Breast epithelium (tissue), 4 donors: Measurements from ENCODE around the gene TUBB4B. TPM values are rescaled to one million over a fixed set of nuclear protein-coding genes. Genes with fewer than 3 reads are reported as not detected.

Experiments used
- DNase-seq, 2 donors: peaks; one replicate each; pipeline ENCODE4 v3.0.0-alpha.2; 2019; ENCODE audit warnings: low spot score in 2 of 2
- H3K27ac ChIP-seq, 2 donors: fragments of 200-600 bp; sonication (generic) in 1 of 2; one replicate each; pipeline ENCODE4 v1.5.1; 2016 to 2019; ENCODE audit warnings: mild to moderate bottlenecking in 1 of 2
- H3K27me3 ChIP-seq, 2 donors: fragments of 200-600 bp; sonication (generic) in 1 of 2; one replicate each; pipeline versions ENCODE4 v1.5.1 to v1.6.0; 2017 to 2019; ENCODE audit warnings: control low read depth in 1 of 2, mild to moderate bottlenecking in 1 of 2
- H3K36me3 ChIP-seq: fragments of 200-600 bp; one replicate; pipeline ENCODE4 v1.5.1; 2019
- H3K4me1 ChIP-seq, 2 donors: fragments of 200-600 bp; sonication (generic); one replicate each; pipeline ENCODE4 v1.5.1; 2016 to 2019; ENCODE audit warnings: control low read depth in 1 of 2
- H3K4me3 ChIP-seq, 3 donors: fragments of 200-600 bp; sonication (generic); 1 replicate in 2 of 3; 2 replicates in 1 of 3; pipeline ENCODE4 v1.5.1; 2016 to 2019; ENCODE audit warnings: mild to moderate bottlenecking in 3 of 3, moderate library complexity in 2 of 3
- H3K9me3 ChIP-seq, 2 donors: fragments of 200-600 bp; sonication (generic) in 1 of 2; one replicate each; pipeline ENCODE4 v1.5.1; 2016 to 2019; ENCODE audit warnings: control low read depth in 1 of 2
- CTCF ChIP-seq, 3 donors: fragments of 450-650 bp; IDR thresholded peaks; one replicate each; pipeline ENCODE4 v1.5.1; 2016 to 2017; ENCODE audit warnings: antibody characterized with exemption in 3 of 3, mild to moderate bottlenecking in 3 of 3, moderate library complexity in 3 of 3
- POLR2A ChIP-seq: fragments of 450-650 bp; IDR thresholded peaks from one replicate; pipeline ENCODE4 v1.6.1; 2016; ENCODE audit warnings: antibody characterized with exemption, mild to moderate bottlenecking, moderate library complexity
- POLR2AphosphoS5 ChIP-seq, 3 donors: sonication (generic); formaldehyde crosslinking; IDR thresholded peaks; one replicate each; pipeline ENCODE4 v1.6.1; 2017; ENCODE audit warnings: antibody characterized with exemption in 3 of 3
- intact Hi-C: fragments of 100-400 bp; cut with DNase I; formaldehyde crosslinking; loops from one replicate; pipeline ENCODE4 v1.15.1; 2023; ENCODE audit warnings: low total_unique reads
- total RNA-seq, 3 donors: library from RNA; depleted of rRNA; stranded (reverse); fragments of >200 nt; gene quantifications; one replicate each; pipeline ENCODE4 v1.1.0, GENCODE V29; 2016

The TUBB4B gene
- total RNA-seq, 3 donors from 2014 or later, result 112 to 188 (median 183) TPM

GRCh38 chr9:137219757-137220316 is 21.2 kb upstream of the TUBB4B start:
- intact Hi-C loops, result no loop called here
- no peaks in the 10 kb centered on the region for H3K36me3 ChIP-seq
- H3K9me3 ChIP-seq, result no peaks in the 10 kb centered on the region
- H3K27me3 ChIP-seq, result no peaks in the 10 kb centered on the region
- H3K4me1 ChIP-seq, result peaks cover 7 to 25% of the 10 kb centered on the region in 2 donors
- TF ChIP-seq CTCF (IDR thresholded peaks at IDR 0.05) (no peak), POLR2AphosphoS5 (IDR thresholded peaks at IDR 0.05) (no peak), POLR2A (no peak)
- DNase-seq, result no peak
- H3K4me3 ChIP-seq, result no peak overlapping the region
- no peak overlapping the region for H3K27ac ChIP-seq

GRCh38 chr9:137220317-137221094 is 20.6 kb upstream of the TUBB4B start:
- Histone ChIP-seq H3K4me1 (peaks cover 7 to 25% of the 10 kb centered on the region in 2 donors), H3K9me3 (no peaks in the 10 kb centered on the region), H3K4me3 (no peak overlapping the region), H3K27me3 (no peaks in the 10 kb centered on the region), H3K36me3 (no peaks in the 10 kb centered on the region), H3K27ac (no peak overlapping the region)
- intact Hi-C loops, result no loop called here
- TF ChIP-seq POLR2AphosphoS5 (IDR thresholded peaks at IDR 0.05) (no peak), POLR2A (no peak), CTCF (IDR thresholded peaks at IDR 0.05) (no peak)
- no peak for DNase-seq

- intact Hi-C loops, result no loop called here
- H3K4me1 ChIP-seq, result peaks cover 7 to 25% of the 10 kb centered on the region in 2 donors
- H3K27me3 ChIP-seq, result no peaks in the 10 kb centered on the region
- TF ChIP-seq CTCF (IDR thresholded peaks at IDR 0.05) (no peak), POLR2AphosphoS5 (IDR thresholded peaks at IDR 0.05) (no peak), POLR2A (no peak)
- peak overlapping the region; percentile 35 to 85 (median 77) for H3K4me3 ChIP-seq
- H3K9me3 ChIP-seq, result no peaks in the 10 kb centered on the region
- H3K27ac ChIP-seq, result no peak overlapping the region
- no peak for DNase-seq
- no peaks in the 10 kb centered on the region for H3K36me3 ChIP-seq
Measured at GRCh38 chr9:137221095-137221505, 20.0 kb upstream of the TUBB4B start.

GRCh38 chr9:137221506-137222111 is 19.5 kb upstream of the TUBB4B start:
- H3K27me3 ChIP-seq, result no peaks in the 10 kb centered on the region
- peaks cover 7 to 27% of the 10 kb centered on the region in 2 donors for H3K4me1 ChIP-seq
- intact Hi-C loops, result no loop called here
- no peaks in the 10 kb centered on the region for H3K9me3 ChIP-seq
- H3K36me3 ChIP-seq, result no peaks in the 10 kb centered on the region
- no peak for DNase-seq
- TF ChIP-seq POLR2A (no peak), POLR2AphosphoS5 (IDR thresholded peaks at IDR 0.05) (no peak), CTCF (IDR thresholded peaks at IDR 0.05) (no peak)
- H3K4me3 ChIP-seq, result peak overlapping the region; percentile 35 to 85 (median 77)
- peak overlapping the region in 1 of 2 donors; percentile 54 for H3K27ac ChIP-seq
